H9 (cell line): ENCODE results near the gene DIAPH2. TPM values are rescaled to one million over a fixed set of nuclear protein-coding genes. Genes with fewer than 3 reads are reported as not detected.

ENCODE experiments used
- DNase-seq: peaks from one replicate; pipeline ENCODE4 v3.0.0-alpha.2; 2017
- H2AFZ ChIP-seq: one replicate; pipeline ENCODE4 v1.6.1; 2013; ENCODE audit warnings: mild to moderate bottlenecking, low read length, control low read depth, moderate library complexity
- H2AK5ac ChIP-seq: 2 replicates; pipeline ENCODE4 v1.6.1; 2013; ENCODE audit warnings: low read length, control low read depth, mixed read lengths; ENCODE audit not compliant: insufficient read length
- H2BK120ac ChIP-seq: one replicate; pipeline ENCODE4 v1.6.1; 2013; ENCODE audit warnings: low read depth, mild to moderate bottlenecking, low read length, control low read depth, inconsistent platforms; ENCODE audit not compliant: poor library complexity, severe bottlenecking
- H2BK12ac ChIP-seq: 2 replicates; pipeline ENCODE4 v1.6.1; 2013; ENCODE audit warnings: low read length, control low read depth, mixed read lengths, low read depth; ENCODE audit not compliant: insufficient read length
- H2BK15ac ChIP-seq: 2 replicates; pipeline ENCODE4 v1.6.1; 2013; ENCODE audit warnings: low read depth, low read length, control low read depth
- H2BK20ac ChIP-seq: one replicate; pipeline ENCODE4 v1.6.1; 2013; ENCODE audit warnings: low read depth, mild to moderate bottlenecking, low read length, control low read depth, inconsistent platforms; ENCODE audit not compliant: poor library complexity, severe bottlenecking
- H2BK5ac ChIP-seq: 2 replicates; pipeline ENCODE4 v1.6.1; 2013; ENCODE audit warnings: low read length, control low read depth, mixed read lengths; ENCODE audit not compliant: insufficient read length
- H3K14ac ChIP-seq: 2 replicates; pipeline ENCODE4 v1.6.1; 2013; ENCODE audit warnings: low read length, control low read depth; ENCODE audit not compliant: insufficient read depth
- H3K18ac ChIP-seq: 2 replicates; pipeline ENCODE4 v1.6.1; 2013; ENCODE audit warnings: low read depth, mild to moderate bottlenecking, mixed read lengths, low read length, control low read depth; ENCODE audit not compliant: insufficient read length
- H3K23ac ChIP-seq: 2 replicates; pipeline ENCODE4 v1.6.1; 2013; ENCODE audit warnings: low read length, control low read depth, mixed read lengths, low read depth; ENCODE audit not compliant: insufficient read length
- H3K23me2 ChIP-seq: 2 replicates; pipeline ENCODE4 v1.6.1; 2013; ENCODE audit warnings: low read depth, mild to moderate bottlenecking, mixed read lengths, low read length, control low read depth; ENCODE audit not compliant: insufficient read length, poor library complexity, severe bottlenecking
- H3K27ac ChIP-seq: 2 replicates; pipeline ENCODE4 v1.5.1; 2013; ENCODE audit warnings: low read length, control low read depth, mixed read lengths, low read depth; ENCODE audit not compliant: insufficient read length
- H3K27me3 ChIP-seq: 2 replicates; pipeline ENCODE4 v1.6.1; 2013; ENCODE audit warnings: low read length, control low read depth, inconsistent platforms; ENCODE audit not compliant: insufficient read depth
- H3K4ac ChIP-seq: 2 replicates; pipeline ENCODE4 v1.6.1; 2013; ENCODE audit warnings: low read depth, mild to moderate bottlenecking, control low read depth, inconsistent platforms, low read length, moderate library complexity
- H3K4me1 ChIP-seq: 2 replicates; pipeline ENCODE4 v1.6.1; 2013; ENCODE audit warnings: low read length, control low read depth, inconsistent platforms; ENCODE audit not compliant: insufficient read depth
- H3K4me2 ChIP-seq: 2 replicates; pipeline ENCODE4 v1.6.1; 2013; ENCODE audit warnings: low read length, control low read depth, mixed read lengths; ENCODE audit not compliant: insufficient read length, insufficient read depth
- H3K56ac ChIP-seq: 2 replicates; pipeline ENCODE4 v1.6.1; 2013; ENCODE audit warnings: low read depth, mild to moderate bottlenecking, mixed read lengths, low read length, control low read depth; ENCODE audit not compliant: insufficient read length
- H3K79me1 ChIP-seq: 2 replicates; pipeline ENCODE4 v1.6.1; 2013; ENCODE audit warnings: low read depth, mild to moderate bottlenecking, moderate library complexity, low read length, control low read depth, inconsistent platforms; ENCODE audit not compliant: insufficient read depth, poor library complexity, severe bottlenecking
- H3K79me2 ChIP-seq: 2 replicates; pipeline ENCODE4 v1.6.1; 2013; ENCODE audit warnings: low read length, control low read depth, inconsistent platforms; ENCODE audit not compliant: insufficient read depth
- H3K9ac ChIP-seq: 2 replicates; pipeline ENCODE4 v1.6.1; 2013; ENCODE audit warnings: low read length, control low read depth, mixed read lengths; ENCODE audit not compliant: insufficient read length; ENCODE audit errors: extremely low read depth
- H3K9me3 ChIP-seq: one replicate; pipeline ENCODE4 v1.6.1; 2013; ENCODE audit warnings: low read depth, low read length, inconsistent platforms; ENCODE audit not compliant: control insufficient read depth
- H3T11ph ChIP-seq: one replicate; pipeline ENCODE4 v1.6.1; 2013; ENCODE audit warnings: mild to moderate bottlenecking, low read length, control low read depth, inconsistent platforms
- H4K20me1 ChIP-seq: one replicate; pipeline ENCODE4 v1.6.1; 2013; ENCODE audit not compliant: control insufficient read depth, insufficient read length, insufficient read depth
- H4K5ac ChIP-seq: 2 replicates; pipeline ENCODE4 v1.6.1; 2013; ENCODE audit warnings: low read depth, mild to moderate bottlenecking, mixed read lengths, low read length, control low read depth; ENCODE audit not compliant: insufficient read length
- H4K8ac ChIP-seq: replicated peaks from 2 replicates; pipeline ENCODE4 v1.6.1; 2013; ENCODE audit warnings: low read length, control low read depth, mixed read lengths, low read depth; ENCODE audit not compliant: insufficient read length
- H4K91ac ChIP-seq: 2 replicates; pipeline ENCODE4 v1.6.1; 2013; ENCODE audit warnings: low read depth, mild to moderate bottlenecking, moderate library complexity, mixed read lengths, low read length, control low read depth; ENCODE audit not compliant: insufficient read length
- H3K27ac Mint-ChIP-seq, 3 experiments: 2 replicates in 2 of 3; 3 replicates in 1 of 3; pipeline ENCODE4 v1.8.0; 2020 to 2021; ENCODE audit warnings: mixed read lengths in 3 of 3, mild to moderate bottlenecking in 1 of 3, moderate library complexity in 1 of 3
- H3K27me3 Mint-ChIP-seq: 2 replicates; pipeline ENCODE4 v1.8.0; 2021; ENCODE audit warnings: low read depth, mild to moderate bottlenecking, moderate library complexity, mixed read lengths
- H3K36me3 Mint-ChIP-seq, 3 experiments: 2 replicates in 2 of 3; 3 replicates in 1 of 3; pipeline ENCODE4 v1.8.0; 2020 to 2021; ENCODE audit warnings: low read depth in 3 of 3, mixed read lengths in 3 of 3; ENCODE audit not compliant: insufficient read depth in 1 of 3
- H3K4me1 Mint-ChIP-seq, 2 experiments: 2 replicates each; pipeline ENCODE4 v1.8.0; 2020; ENCODE audit warnings: mixed read lengths in 2 of 2
- H3K4me3 Mint-ChIP-seq, 2 experiments: 2 replicates in 1 of 2; 3 replicates in 1 of 2; pipeline ENCODE4 v1.8.0; 2020 to 2021; ENCODE audit warnings: mild to moderate bottlenecking in 2 of 2, mixed read lengths in 2 of 2, moderate library complexity in 1 of 2
- H3K9me3 Mint-ChIP-seq, 2 experiments: 2 replicates in 1 of 2; 3 replicates in 1 of 2; pipeline ENCODE4 v1.8.0; 2020; ENCODE audit warnings: mild to moderate bottlenecking in 2 of 2, mixed read lengths in 2 of 2, moderate library complexity in 1 of 2
- WGBS: extraction: QIAGEN DNeasy Blood & Tissue Kit; methylation state at CpG from one replicate; pipeline ENCODE4 v1.1.7; 2013; ENCODE audit warnings: missing lambda C conversion rate, low lambda C conversion rate, mixed read lengths; ENCODE audit not compliant: insufficient read length; ENCODE audit errors: extremely low coverage; 5-methylcytosine and 5-hydroxymethylcytosine counted together
- total RNA-seq: library from RNA; stranded (reverse); gene quantifications from 2 replicates; pipeline ENCODE4 v1.2.1, GENCODE V29; 2021
- TF ChIP-seq, protein P1 (sequence below): fragments of 200-600 bp; sonication (generic); conservative IDR thresholded peaks from 3 replicates; pipeline ENCODE4 v1.8.0; 2021; ENCODE audit warnings: antibody characterized with exemption, mild to moderate bottlenecking

The DIAPH2 gene
- total RNA-seq, 1 experiment from 2014 or later = 45.4 TPM

GRCh38 chrX:97215186-97215585 is 530.5 kb downstream of the DIAPH2 start:
- H3K23me2 ChIP-seq = no peaks in the 10 kb centered on the region
- H3K56ac ChIP-seq = no peak overlapping the region
- H4K91ac ChIP-seq = no peak overlapping the region
- no peaks in the 10 kb centered on the region for H3K79me1 ChIP-seq
- H3K18ac ChIP-seq = no peak overlapping the region
- H3K4me2 ChIP-seq = no peak overlapping the region
- no peak overlapping the region for H3K4me3 Mint-ChIP-seq
- no peak overlapping the region for H2BK20ac ChIP-seq
- no peaks in the 10 kb centered on the region for H4K20me1 ChIP-seq
- H2BK15ac ChIP-seq = no peak overlapping the region
- WGBS = no CpG with 5 or more reads among the region's 1 CpG
- H3K27ac ChIP-seq = no peak overlapping the region
- no peaks in the 10 kb centered on the region for H3K4me1 ChIP-seq
- TF ChIP-seq, protein P1, sequence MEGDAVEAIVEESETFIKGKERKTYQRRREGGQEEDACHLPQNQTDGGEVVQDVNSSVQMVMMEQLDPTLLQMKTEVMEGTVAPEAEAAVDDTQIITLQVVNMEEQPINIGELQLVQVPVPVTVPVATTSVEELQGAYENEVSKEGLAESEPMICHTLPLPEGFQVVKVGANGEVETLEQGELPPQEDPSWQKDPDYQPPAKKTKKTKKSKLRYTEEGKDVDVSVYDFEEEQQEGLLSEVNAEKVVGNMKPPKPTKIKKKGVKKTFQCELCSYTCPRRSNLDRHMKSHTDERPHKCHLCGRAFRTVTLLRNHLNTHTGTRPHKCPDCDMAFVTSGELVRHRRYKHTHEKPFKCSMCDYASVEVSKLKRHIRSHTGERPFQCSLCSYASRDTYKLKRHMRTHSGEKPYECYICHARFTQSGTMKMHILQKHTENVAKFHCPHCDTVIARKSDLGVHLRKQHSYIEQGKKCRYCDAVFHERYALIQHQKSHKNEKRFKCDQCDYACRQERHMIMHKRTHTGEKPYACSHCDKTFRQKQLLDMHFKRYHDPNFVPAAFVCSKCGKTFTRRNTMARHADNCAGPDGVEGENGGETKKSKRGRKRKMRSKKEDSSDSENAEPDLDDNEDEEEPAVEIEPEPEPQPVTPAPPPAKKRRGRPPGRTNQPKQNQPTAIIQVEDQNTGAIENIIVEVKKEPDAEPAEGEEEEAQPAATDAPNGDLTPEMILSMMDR = no peak
- H3K9ac ChIP-seq = no peak overlapping the region
- no peaks in the 10 kb centered on the region for H3K27me3 ChIP-seq
- no peak overlapping the region for H2BK120ac ChIP-seq
- no peak overlapping the region for H3K14ac ChIP-seq
- 0 out of 4 replicates have a peak, but pooled peaks cover 0 to 5% of the 10 kb centered on the region in 2 experiments for H3K4me1 Mint-ChIP-seq
- H3K27ac Mint-ChIP-seq = no peak overlapping the region
- no peak overlapping the region for H4K5ac ChIP-seq
- no peaks in the 10 kb centered on the region for H3K9me3 Mint-ChIP-seq
- H4K8ac ChIP-seq = no peak overlapping the region
- H3K27me3 Mint-ChIP-seq = no peaks in the 10 kb centered on the region
- no peak for DNase-seq
- no peak overlapping the region for H3K23ac ChIP-seq
- no peaks in the 10 kb centered on the region for H3K79me2 ChIP-seq
- H3K9me3 ChIP-seq = no peaks in the 10 kb centered on the region
- H3K36me3 Mint-ChIP-seq = no peaks in the 10 kb centered on the region
- H3K4ac ChIP-seq = no peak overlapping the region
- no peak overlapping the region for H3T11ph ChIP-seq
- H2AFZ ChIP-seq = no peak overlapping the region
- H2BK5ac ChIP-seq = no peak overlapping the region
- no peak overlapping the region for H2BK12ac ChIP-seq
- no peak overlapping the region for H2AK5ac ChIP-seq
